ENCODE results near the gene CMYA5.
A peak's percentile ranks its signal among the peaks of the same experiment; 100 is the strongest.

The CMYA5 gene

GRCh38 chr5:79793304-79793703 lies 103.7 kb downstream of the CMYA5 start:
- DNase-seq (ENCODE audit: low read depth): no peak
- H3K4me3 ChIP-seq (ENCODE audit: low read length): no peak overlapping the region
- TF ChIP-seq, protein P1, sequence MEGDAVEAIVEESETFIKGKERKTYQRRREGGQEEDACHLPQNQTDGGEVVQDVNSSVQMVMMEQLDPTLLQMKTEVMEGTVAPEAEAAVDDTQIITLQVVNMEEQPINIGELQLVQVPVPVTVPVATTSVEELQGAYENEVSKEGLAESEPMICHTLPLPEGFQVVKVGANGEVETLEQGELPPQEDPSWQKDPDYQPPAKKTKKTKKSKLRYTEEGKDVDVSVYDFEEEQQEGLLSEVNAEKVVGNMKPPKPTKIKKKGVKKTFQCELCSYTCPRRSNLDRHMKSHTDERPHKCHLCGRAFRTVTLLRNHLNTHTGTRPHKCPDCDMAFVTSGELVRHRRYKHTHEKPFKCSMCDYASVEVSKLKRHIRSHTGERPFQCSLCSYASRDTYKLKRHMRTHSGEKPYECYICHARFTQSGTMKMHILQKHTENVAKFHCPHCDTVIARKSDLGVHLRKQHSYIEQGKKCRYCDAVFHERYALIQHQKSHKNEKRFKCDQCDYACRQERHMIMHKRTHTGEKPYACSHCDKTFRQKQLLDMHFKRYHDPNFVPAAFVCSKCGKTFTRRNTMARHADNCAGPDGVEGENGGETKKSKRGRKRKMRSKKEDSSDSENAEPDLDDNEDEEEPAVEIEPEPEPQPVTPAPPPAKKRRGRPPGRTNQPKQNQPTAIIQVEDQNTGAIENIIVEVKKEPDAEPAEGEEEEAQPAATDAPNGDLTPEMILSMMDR (conservative IDR thresholded peaks at IDR 0.05; ENCODE audit: low read depth, low read length): no peak

- DNase-seq (ENCODE audit: low read depth): no peak
- no peak overlapping the region for H3K4me3 ChIP-seq (ENCODE audit: low read length)
- TF ChIP-seq, protein P1 (conservative IDR thresholded peaks at IDR 0.05; ENCODE audit: low read depth, low read length): no peak
Observed at GRCh38 chr5:79793722-79794121, 104.1 kb downstream of the CMYA5 start.

DNA sequence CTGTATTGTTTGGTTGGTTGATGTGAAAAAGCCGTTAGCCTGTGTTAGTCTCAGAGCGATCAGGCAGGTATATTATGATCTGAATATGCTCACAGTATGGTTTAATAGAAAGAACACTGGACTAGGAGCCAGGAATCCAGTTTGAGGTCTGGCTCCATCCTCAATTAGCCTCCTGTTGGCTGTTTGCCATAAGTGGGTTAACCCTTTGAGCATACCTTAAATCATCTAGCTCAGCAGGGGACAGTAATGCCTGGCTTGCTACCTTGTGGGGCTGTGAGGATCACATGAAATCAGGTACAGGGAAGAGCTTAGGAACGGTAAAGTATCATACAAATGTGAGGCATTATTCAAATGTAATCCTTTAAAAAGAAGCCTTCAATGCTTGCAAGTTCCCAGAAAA lies 104.7 kb downstream of the CMYA5 start:
- TF ChIP-seq, protein P1 (conservative IDR thresholded peaks at IDR 0.05; ENCODE audit: low read depth, low read length): no peak
- no peak overlapping the region for H3K4me3 ChIP-seq (ENCODE audit: low read length)
- no peak for DNase-seq (ENCODE audit: low read depth)

GRCh38 chr5:79795764-79796398 lies 106.2 kb downstream of the CMYA5 start:
- H3K4me3 ChIP-seq (ENCODE audit: low read length): no peak overlapping the region
- TF ChIP-seq, protein P1 (conservative IDR thresholded peaks at IDR 0.05; ENCODE audit: low read depth, low read length): no peak
- DNase-seq (ENCODE audit: low read depth): peak; percentile 6

- TF ChIP-seq, protein P1 (conservative IDR thresholded peaks at IDR 0.05; ENCODE audit: low read depth, low read length): no peak
- H3K4me3 ChIP-seq (ENCODE audit: low read length): no peak overlapping the region
- no peak for DNase-seq (ENCODE audit: low read depth)
Observed at GRCh38 chr5:79798893-79799590, 109.4 kb downstream of the CMYA5 start.

- no peak for DNase-seq (ENCODE audit: low read depth)
- TF ChIP-seq, protein P1 (conservative IDR thresholded peaks at IDR 0.05; ENCODE audit: low read depth, low read length): no peak
- H3K4me3 ChIP-seq (ENCODE audit: low read length): no peak overlapping the region
Observed at GRCh38 chr5:79800979-79801827, 111.6 kb downstream of the CMYA5 start.

Measured in retinal pigment epithelial cell (primary cell).